Hepatocyte (in vitro differentiated cells): ENCODE measurements around the gene XYLT1. TPM values are rescaled to one million over a fixed set of nuclear protein-coding genes. Genes with fewer than 3 reads are reported as not detected.

Experiments
- DNase-seq: peaks from one replicate; pipeline ENCODE4 v3.0.0-alpha.2; 2016; ENCODE audit warnings: low spot score
- H2AFZ ChIP-seq: fragments of 200-600 bp; sonication (generic); 2 replicates; pipeline ENCODE4 v1.6.0; 2016; ENCODE audit warnings: antibody characterized with exemption, mild to moderate bottlenecking
- H3K27ac ChIP-seq: fragments of 200-600 bp; sonication (generic); 2 replicates; pipeline ENCODE4 v1.5.1; 2016; ENCODE audit warnings: mild to moderate bottlenecking
- H3K27me3 ChIP-seq: fragments of 200-600 bp; sonication (generic); 2 replicates; pipeline ENCODE4 v1.6.1; 2016
- H3K36me3 ChIP-seq: fragments of 200-600 bp; sonication (generic); replicated peaks from 2 replicates; pipeline ENCODE4 v1.5.1; 2016; ENCODE audit warnings: low read depth; ENCODE audit not compliant: insufficient read depth
- H3K4me1 ChIP-seq: fragments of 200-600 bp; sonication (generic); 2 replicates; pipeline ENCODE4 v1.5.1; 2016; ENCODE audit warnings: mild to moderate bottlenecking, moderate library complexity; ENCODE audit not compliant: insufficient read depth
- H3K4me2 ChIP-seq: fragments of 200-600 bp; sonication (generic); 2 replicates; pipeline ENCODE4 v1.6.0; 2016
- H3K4me3 ChIP-seq: fragments of 200-600 bp; sonication (generic); 2 replicates; pipeline ENCODE4 v1.5.1; 2016; ENCODE audit warnings: mild to moderate bottlenecking
- H3K79me2 ChIP-seq: fragments of 200-600 bp; sonication (generic); 2 replicates; pipeline ENCODE4 v1.6.0; 2017; ENCODE audit warnings: mild to moderate bottlenecking
- H3K9me2 ChIP-seq: fragments of 200-600 bp; sonication (generic); replicated peaks from 2 replicates; pipeline ENCODE4 v1.6.0; 2017; ENCODE audit warnings: mild to moderate bottlenecking; ENCODE audit not compliant: insufficient read depth
- H3K9me3 ChIP-seq: fragments of 200-600 bp; sonication (generic); 2 replicates; pipeline ENCODE4 v1.5.1; 2016; ENCODE audit warnings: low read depth, mild to moderate bottlenecking
- H4K20me1 ChIP-seq: fragments of 200-600 bp; sonication (generic); 2 replicates; pipeline ENCODE4 v1.6.0; 2016; ENCODE audit warnings: mild to moderate bottlenecking; ENCODE audit not compliant: insufficient read depth, poor library complexity, severe bottlenecking
- CTCF ChIP-seq: fragments of 200-600 bp; sonication (generic); IDR thresholded peaks from 2 replicates; pipeline ENCODE4 v1.5.1; 2016; ENCODE audit warnings: antibody characterized with exemption, mild to moderate bottlenecking; ENCODE audit not compliant: poor library complexity
- EZH2 ChIP-seq: fragments of 200-600 bp; sonication (generic); IDR thresholded peaks from 2 replicates; pipeline ENCODE4 v1.6.1; 2016; ENCODE audit warnings: antibody characterized with exemption, mild to moderate bottlenecking, borderline replicate concordance
- EZH2phosphoT487 ChIP-seq: fragments of 200-600 bp; sonication (generic); IDR thresholded peaks from one replicate; pipeline ENCODE4 v1.6.1; 2018; ENCODE audit warnings: antibody characterized with exemption, mild to moderate bottlenecking, low read depth, moderate library complexity; ENCODE audit not compliant: unreplicated experiment, severe bottlenecking
- WGBS: methylation state at CpG from one replicate; pipeline ENCODE4 v1.1.6; 2016; ENCODE audit warnings: low lambda C conversion rate; ENCODE audit errors: missing lambda C conversion rate; 5-methylcytosine and 5-hydroxymethylcytosine counted together
- polyA plus RNA-seq: library from polyadenylated mRNA; unstranded; fragments of >200 nt; fragmentation: Nextera tagmentation; extraction: Ambion mirVana; gene quantifications from 2 replicates; pipeline ENCODE4 v1.2.1, GENCODE V29; 2016
- total RNA-seq: library from RNA; depleted of rRNA; stranded (reverse); fragments of >200 nt; gene quantifications from 2 replicates; pipeline ENCODE4 v1.2.3, GENCODE V29; 2014

The XYLT1 gene
- total and polyA plus RNA-seq, 2 experiments from 2014 or later = 6.9 to 13.7 TPM

GRCh38 chr16:17321824-17322223, 148.9 kb downstream of the XYLT1 start:
- no peak overlapping the region for H3K27ac ChIP-seq
- peaks cover 4% of the 10 kb centered on the region for H3K79me2 ChIP-seq
- no peaks in the 10 kb centered on the region for H3K9me3 ChIP-seq
- DNase-seq = no peak
- WGBS = 90% methylated on average over 6 of the region's 6 CpGs
- H2AFZ ChIP-seq = no peak overlapping the region
- no peaks in the 10 kb centered on the region for H3K9me2 ChIP-seq
- TF ChIP-seq CTCF (no peak), EZH2phosphoT487 (no peak), EZH2 (no peak)
- no peaks in the 10 kb centered on the region for H3K27me3 ChIP-seq
- H3K4me2 ChIP-seq = no peak overlapping the region
- no peak overlapping the region for H3K4me3 ChIP-seq
- no peaks in the 10 kb centered on the region for H3K36me3 ChIP-seq
- H4K20me1 ChIP-seq = no peaks in the 10 kb centered on the region
- peaks cover 9% of the 10 kb centered on the region for H3K4me1 ChIP-seq

GRCh38 chr16:17320009-17320408, 150.8 kb downstream of the XYLT1 start:
- Histone ChIP-seq H2AFZ (no peak overlapping the region), H3K36me3 (no peaks in the 10 kb centered on the region), H3K79me2 (peaks cover 9% of the 10 kb centered on the region), H3K4me2 (no peak overlapping the region), H3K9me2 (no peaks in the 10 kb centered on the region), H3K4me1 (peaks cover 9% of the 10 kb centered on the region), H4K20me1 (no peaks in the 10 kb centered on the region), H3K9me3 (no peaks in the 10 kb centered on the region), H3K27ac (no peak overlapping the region), H3K27me3 (no peaks in the 10 kb centered on the region), H3K4me3 (no peak overlapping the region)
- 75% methylated on average over 3 of the region's 3 CpGs for WGBS
- TF ChIP-seq CTCF = no peak
- no peak for TF ChIP-seq EZH2
- TF ChIP-seq EZH2phosphoT487 = no peak
- no peak for DNase-seq

- Histone ChIP-seq H3K79me2 (peaks cover 9% of the 10 kb centered on the region), H3K36me3 (no peaks in the 10 kb centered on the region)
- peak; percentile 40 for DNase-seq
Observed at GRCh38 chr16:17318238-17318637, 152.5 kb downstream of the XYLT1 start.

DNA sequence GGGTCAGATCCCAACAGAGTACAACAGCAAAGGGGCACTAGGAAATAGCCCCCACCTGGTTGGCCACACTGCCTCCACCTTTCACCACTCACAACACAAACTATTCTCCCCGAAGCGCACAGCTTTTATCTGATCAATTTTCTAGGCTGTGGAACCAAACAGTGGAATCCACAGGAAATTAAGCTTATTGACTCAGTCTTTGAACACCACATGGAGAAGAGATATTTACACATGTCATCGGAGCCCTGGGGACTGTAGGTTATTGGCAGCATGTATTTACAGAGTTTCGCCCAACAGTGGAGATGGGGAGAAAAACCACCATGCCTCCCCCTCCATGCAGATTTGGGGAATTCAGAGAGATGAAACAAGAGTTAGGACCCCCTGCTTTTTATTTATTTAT, 154.8 kb downstream of the XYLT1 start:
- H2AFZ ChIP-seq = no peak overlapping the region
- WGBS = 57% methylated on average over 4 of the region's 4 CpGs
- no peaks in the 10 kb centered on the region for H3K36me3 ChIP-seq
- no peaks in the 10 kb centered on the region for H3K9me3 ChIP-seq
- H3K27ac ChIP-seq = no peak overlapping the region
- DNase-seq = no peak
- H3K4me1 ChIP-seq = peaks cover 25% of the 10 kb centered on the region
- no peak overlapping the region for H3K4me2 ChIP-seq
- no peaks in the 10 kb centered on the region for H4K20me1 ChIP-seq
- H3K9me2 ChIP-seq = no peaks in the 10 kb centered on the region
- H3K4me3 ChIP-seq = no peak overlapping the region
- no peaks in the 10 kb centered on the region for H3K27me3 ChIP-seq
- H3K79me2 ChIP-seq = peaks cover 9% of the 10 kb centered on the region
- TF ChIP-seq EZH2 = no peak
- TF ChIP-seq EZH2phosphoT487 = no peak
- no peak for TF ChIP-seq CTCF

More at GRCh38 chr16:17318238-17318637, 152.5 kb downstream of the XYLT1 start:
- no peak overlapping the region for H3K4me3 ChIP-seq
- no peak overlapping the region for H2AFZ ChIP-seq
- no peak for TF ChIP-seq EZH2phosphoT487
- no peak overlapping the region for H3K4me2 ChIP-seq
- no peaks in the 10 kb centered on the region for H3K9me3 ChIP-seq
- no peak overlapping the region for H3K27ac ChIP-seq
- peaks cover 10% of the 10 kb centered on the region for H3K4me1 ChIP-seq
- H3K27me3 ChIP-seq = no peaks in the 10 kb centered on the region
- WGBS = 59% methylated on average over 5 of the region's 5 CpGs
- H4K20me1 ChIP-seq = no peaks in the 10 kb centered on the region
- no peaks in the 10 kb centered on the region for H3K9me2 ChIP-seq
